GM23338 (cell line): ENCODE measurements around the gene OR1B1.

Source experiments
- CTCF ChIP-seq, 2 experiments: fragments of 200-600 bp in 1 of 2; sonication (generic) in 1 of 2; conservative IDR thresholded peaks; 2 replicates each; pipeline versions ENCODE4 v1.5.1 to v1.6.1; 2016 to 2017; ENCODE audit warnings: antibody characterized with exemption in 2 of 2, low read depth in 2 of 2, mild to moderate bottlenecking in 2 of 2, moderate library complexity in 1 of 2
- EZH2phosphoT487 ChIP-seq: fragments of 200-600 bp; sonication (generic); IDR thresholded peaks from one replicate; pipeline ENCODE4 v1.8.1; 2018; ENCODE audit warnings: antibody characterized with exemption; ENCODE audit not compliant: unreplicated experiment

- no peak for TF ChIP-seq CTCF (conservative IDR thresholded peaks at IDR 0.05; ENCODE audit: low read depth in 2 of 2)
- TF ChIP-seq EZH2phosphoT487, result no peak
These were observed 43.1 kb downstream of the OR1B1 start, which contains the start of gene OR1Q1 for GRCh38 chr9:122614362-122614761.
